MM.1S (cell line): ENCODE data around the gene APOM.

ENCODE experiments used
- CTCF ChIP-seq: fragments of 300-600 bp; sonication (generic); IDR thresholded peaks from 2 replicates; pipeline ENCODE4 v1.5.1; 2016; ENCODE audit warnings: antibody characterized with exemption, low read length, mixed read lengths
- EZH2 ChIP-seq: fragments of 300-600 bp; sonication (generic); optimal IDR thresholded peaks from 2 replicates; pipeline ENCODE3; 2017; ENCODE audit warnings: low read depth, mild to moderate bottlenecking, antibody characterized with exemption, low read length, mixed read lengths

GRCh38 chr6:31661262-31662123 is 5.8 kb downstream of the APOM start:
- TF ChIP-seq EZH2 (no peak), CTCF (no peak; the same call in 1 of the 2 replicates)
